Ovary (tissue), 9 donors: ENCODE results near the gene CARS2. TPM values are rescaled to one million over a fixed set of nuclear protein-coding genes. Genes with fewer than 3 reads are reported as not detected.
A peak's percentile ranks its signal among the peaks of the same experiment; 100 is the strongest.

Source experiments
- DNase-seq, 5 donors: peaks; one replicate each; pipeline ENCODE4 v3.0.0-alpha.2; 2019 to 2020
- H3K27ac ChIP-seq, 2 donors: fragments of 200-600 bp; one replicate each; pipeline versions ENCODE4 v1.5.1 to v1.8.0; 2019 to 2022
- H3K27me3 ChIP-seq: fragments of 200-600 bp; one replicate; pipeline ENCODE4 v1.8.0; 2022
- H3K36me3 ChIP-seq: fragments of 200-600 bp; sonication (generic); one replicate; pipeline ENCODE4 v1.5.1; 2019
- H3K4me1 ChIP-seq: one replicate; pipeline ENCODE4 v1.8.1; 2013; ENCODE audit warnings: mild to moderate bottlenecking, moderate library complexity; ENCODE audit not compliant: insufficient read depth
- H3K4me3 ChIP-seq: fragments of 200-600 bp; sonication (generic); one replicate; pipeline ENCODE4 v1.5.1; 2017
- H3K9me3 ChIP-seq, 2 donors: fragments of 200-600 bp in 1 of 2; sonication (generic) in 1 of 2; one replicate each; pipeline versions ENCODE4 v1.5.1 to v1.8.1; 2013 to 2019; ENCODE audit warnings: mild to moderate bottlenecking in 1 of 2, moderate library complexity in 1 of 2
- EP300 ChIP-seq: sonication (generic); formaldehyde crosslinking; IDR thresholded peaks from one replicate; pipeline ENCODE4 v1.6.1; 2017; ENCODE audit warnings: antibody characterized with exemption
- POLR2A ChIP-seq: fragments of 450-650 bp; IDR thresholded peaks from one replicate; pipeline ENCODE4 v1.6.1; 2017; ENCODE audit warnings: antibody characterized with exemption, mild to moderate bottlenecking, moderate library complexity
- WGBS, 3 donors: extraction: QIAGEN DNeasy Blood & Tissue Kit in 1 of 3; methylation state at CpG; one replicate each; pipeline versions ENCODE4 v1.1.5 to v1.1.7; 2013 to 2017; 5-methylcytosine and 5-hydroxymethylcytosine counted together
- intact Hi-C, 4 donors: fragments of 100-400 bp; cut with DNase I; formaldehyde crosslinking; loops; one replicate each; pipeline versions ENCODE4 v1.11.0 to v1.15.1; 2022 to 2023
- polyA plus RNA-seq, 2 donors: library from polyadenylated mRNA; stranded (reverse); fragments of 200-250 nt in 1 of 2; fragments of 350-450 nt in 1 of 2; fragmentation: Illumina TruSeq in 1 of 2; extraction: RNeasy Lipid Tissue Mini Kit (QIAGEN cat#74804) in 1 of 2; gene quantifications; one replicate each; pipeline ENCODE4 v1.2.3, GENCODE V29; 2013 to 2014
- total RNA-seq, 7 donors: library from RNA; depleted of rRNA in 2 of 7; stranded (reverse); fragments of >200 nt in 2 of 7; fragmentation: NEBNext Ultra II Directional in 3 of 7; extraction: Animal tissue kit (Norgen Biotek cat#: 25700) in 3 of 7; gene quantifications; one replicate each; pipeline versions ENCODE4 v1.1.0 to v1.2.4, GENCODE V29; 2016 to 2023
- TF ChIP-seq, protein P1 (sequence below), 3 donors: fragments of 450-650 bp in 2 of 3; fragments of 200-600 bp in 1 of 3; IDR thresholded peaks; one replicate each; pipeline versions ENCODE4 v1.5.1 to v1.8.0; 2016 to 2022; ENCODE audit warnings: antibody characterized with exemption in 3 of 3, mild to moderate bottlenecking in 1 of 3
- donor health status: DM: no; HTN: no; CAD: no; lungs with moderate emphysema.
- donor health status: DM: no; HTN: no; CAD: no.
- donor health status: Bipolar disorder and iron deficiency.
- donor health status: DM: yes; HTN: yes; CAD: no.
- donor health status: DM: no; HTN: no; CAD: no.
- donor health status: DM: yes; HTN: yes; CAD: no.

CARS2 gene
- total and polyA plus RNA-seq, 9 donors, result 34.1 to 65.2 (median 44.3) TPM

DNA sequence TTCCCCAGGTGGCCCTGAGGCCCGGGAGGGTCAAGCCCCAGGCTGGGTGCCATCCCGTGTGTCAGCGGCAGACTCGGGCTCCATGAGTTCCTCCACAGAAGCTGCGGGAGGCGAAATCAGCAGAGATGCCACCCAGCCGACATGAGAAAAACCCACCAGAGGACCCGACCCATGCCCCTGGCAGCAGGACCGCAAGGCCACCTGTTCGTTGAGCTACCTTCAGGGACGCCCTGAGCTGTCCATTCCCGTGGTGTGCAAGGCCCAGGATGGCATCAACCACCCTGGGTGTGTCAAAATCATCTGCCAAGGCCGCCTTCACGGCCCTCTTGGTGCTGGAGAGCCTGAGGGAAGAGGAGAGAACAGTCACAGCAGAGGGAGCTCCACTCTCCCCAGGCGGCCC lies 60.2 kb downstream of the CARS2 start:
- no peaks in the 10 kb centered on the region for H3K27me3 ChIP-seq
- H3K4me1 ChIP-seq, result peaks cover 4% of the 10 kb centered on the region
- no peak for DNase-seq
- TF ChIP-seq EP300 (no peak), POLR2A (no peak)
- TF ChIP-seq, protein P1, sequence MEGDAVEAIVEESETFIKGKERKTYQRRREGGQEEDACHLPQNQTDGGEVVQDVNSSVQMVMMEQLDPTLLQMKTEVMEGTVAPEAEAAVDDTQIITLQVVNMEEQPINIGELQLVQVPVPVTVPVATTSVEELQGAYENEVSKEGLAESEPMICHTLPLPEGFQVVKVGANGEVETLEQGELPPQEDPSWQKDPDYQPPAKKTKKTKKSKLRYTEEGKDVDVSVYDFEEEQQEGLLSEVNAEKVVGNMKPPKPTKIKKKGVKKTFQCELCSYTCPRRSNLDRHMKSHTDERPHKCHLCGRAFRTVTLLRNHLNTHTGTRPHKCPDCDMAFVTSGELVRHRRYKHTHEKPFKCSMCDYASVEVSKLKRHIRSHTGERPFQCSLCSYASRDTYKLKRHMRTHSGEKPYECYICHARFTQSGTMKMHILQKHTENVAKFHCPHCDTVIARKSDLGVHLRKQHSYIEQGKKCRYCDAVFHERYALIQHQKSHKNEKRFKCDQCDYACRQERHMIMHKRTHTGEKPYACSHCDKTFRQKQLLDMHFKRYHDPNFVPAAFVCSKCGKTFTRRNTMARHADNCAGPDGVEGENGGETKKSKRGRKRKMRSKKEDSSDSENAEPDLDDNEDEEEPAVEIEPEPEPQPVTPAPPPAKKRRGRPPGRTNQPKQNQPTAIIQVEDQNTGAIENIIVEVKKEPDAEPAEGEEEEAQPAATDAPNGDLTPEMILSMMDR (IDR thresholded peaks at IDR 0.05), result no peak
- no peaks in the 10 kb centered on the region for H3K36me3 ChIP-seq
- H3K4me3 ChIP-seq, result no peak overlapping the region
- 82 to 89% (median 85%) methylated on average over 13 to 15 of the region's 15 CpGs for WGBS, 3 donors
- no peaks in the 10 kb centered on the region for H3K9me3 ChIP-seq
- no peak overlapping the region for H3K27ac ChIP-seq
- intact Hi-C loops, result loop anchor here in 2 of 4 donors (10.0 kb wide), 2 partner anchors 59 to 269 kb away; partner anchors contain the start of genes ANKRD10 (in 1 of the 2) and CARS2 (in 1 of the 2)

DNA sequence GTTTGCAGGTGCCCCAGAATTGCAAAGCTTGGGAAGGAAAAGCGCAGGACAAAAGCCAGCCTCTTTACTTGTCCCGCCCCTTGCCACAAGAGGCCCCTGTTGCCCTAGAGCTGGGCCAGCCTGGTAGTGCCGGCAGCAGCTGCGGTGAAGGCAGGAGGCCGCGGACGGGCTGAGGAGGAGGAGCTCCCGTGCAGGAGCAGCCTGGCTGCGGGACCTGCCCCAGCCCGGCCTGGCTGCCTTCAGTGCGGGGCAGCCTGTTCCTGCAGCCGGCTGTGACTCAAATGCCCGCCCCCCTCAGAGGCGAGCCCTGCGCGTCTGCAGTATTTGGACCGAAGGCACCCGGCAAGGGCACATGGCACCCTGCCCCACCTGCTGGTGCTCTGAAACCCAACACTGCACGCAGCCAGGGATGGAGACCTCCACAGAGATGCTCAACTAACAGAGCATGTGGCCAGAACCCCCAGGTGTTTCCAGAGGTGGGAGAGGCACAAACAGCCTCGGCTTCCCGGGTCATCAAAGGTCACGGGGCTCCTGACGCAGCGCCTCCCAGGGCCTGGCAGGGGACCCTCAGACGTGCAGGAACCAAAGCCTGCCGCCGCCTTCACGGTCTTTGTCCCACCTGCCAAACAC lies 60.9 kb downstream of the CARS2 start:
- intact Hi-C loops, result loop anchor here in 2 of 4 donors (10.0 kb wide), 2 partner anchors 60 to 270 kb away; partner anchors contain the start of genes ANKRD10 (in 1 of the 2) and CARS2 (in 1 of the 2)
- 22 to 46% (median 26%) methylated on average over 27 to 28 of the region's 28 CpGs for WGBS, 3 donors

DNA sequence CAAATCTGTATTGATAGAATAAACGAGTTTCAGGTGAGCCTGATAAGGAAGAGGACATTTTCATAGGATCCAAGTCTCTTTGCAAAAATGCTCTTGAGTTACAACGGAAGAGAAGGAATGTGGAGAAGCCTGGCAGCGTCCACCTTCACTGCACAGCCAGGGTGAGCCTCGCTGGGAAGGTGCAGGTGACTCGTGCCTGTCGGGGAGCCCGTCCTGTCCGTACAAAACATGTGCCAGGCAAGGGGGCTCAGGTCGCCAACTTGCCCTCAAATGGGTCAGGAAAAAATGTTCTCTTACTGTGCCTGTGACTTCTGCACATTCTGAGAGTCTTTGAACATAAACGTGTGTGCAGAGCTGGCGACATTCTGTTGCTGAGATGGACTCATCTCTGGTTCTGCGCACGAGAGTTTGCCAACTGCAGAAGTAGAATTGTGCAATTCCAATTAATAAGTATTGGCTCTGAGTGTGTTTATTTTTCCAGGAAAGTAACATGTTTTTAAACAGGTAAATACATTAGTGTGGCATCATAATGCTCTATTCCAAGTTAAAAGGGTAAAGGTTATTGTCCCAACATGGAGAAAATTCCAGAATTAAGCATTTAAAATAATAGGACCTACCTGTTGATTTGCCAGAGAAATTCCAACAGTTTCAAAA lies 62.0 kb downstream of the CARS2 start:
- no peaks in the 10 kb centered on the region for H3K36me3 ChIP-seq
- intact Hi-C loops, result loop anchor here in 2 of 4 donors (10.0 kb wide), 2 partner anchors 61 to 271 kb away; partner anchors contain the start of genes ANKRD10 (in 1 of the 2) and CARS2 (in 1 of the 2)
- no peaks in the 10 kb centered on the region for H3K9me3 ChIP-seq
- H3K27ac ChIP-seq, result no peak overlapping the region
- H3K4me3 ChIP-seq, result no peak overlapping the region
- TF ChIP-seq POLR2A, result no peak
- TF ChIP-seq EP300, result no peak
- TF ChIP-seq, protein P1 (IDR thresholded peaks at IDR 0.05), result no peak
- H3K4me1 ChIP-seq, result peaks cover 7% of the 10 kb centered on the region
- WGBS, 3 donors, result 75 to 80% (median 76%) methylated on average over 13 of the region's 13 CpGs
- no peak for DNase-seq
- H3K27me3 ChIP-seq, result no peaks in the 10 kb centered on the region

More for the DNA sequence above, 60.9 kb downstream of the CARS2 start:
- no peaks in the 10 kb centered on the region for H3K9me3 ChIP-seq
- H3K4me1 ChIP-seq, result peaks cover 7% of the 10 kb centered on the region
- peak in 4 of 5 donors; percentile 65 to 78 (median 73) for DNase-seq
- no peak overlapping the region for H3K27ac ChIP-seq
- H3K36me3 ChIP-seq, result no peaks in the 10 kb centered on the region
- H3K4me3 ChIP-seq, result no peak overlapping the region
- TF ChIP-seq POLR2A (no peak), EP300 (no peak)
- TF ChIP-seq, protein P1 (IDR thresholded peaks at IDR 0.05), result no peak
- H3K27me3 ChIP-seq, result no peaks in the 10 kb centered on the region

DNA sequence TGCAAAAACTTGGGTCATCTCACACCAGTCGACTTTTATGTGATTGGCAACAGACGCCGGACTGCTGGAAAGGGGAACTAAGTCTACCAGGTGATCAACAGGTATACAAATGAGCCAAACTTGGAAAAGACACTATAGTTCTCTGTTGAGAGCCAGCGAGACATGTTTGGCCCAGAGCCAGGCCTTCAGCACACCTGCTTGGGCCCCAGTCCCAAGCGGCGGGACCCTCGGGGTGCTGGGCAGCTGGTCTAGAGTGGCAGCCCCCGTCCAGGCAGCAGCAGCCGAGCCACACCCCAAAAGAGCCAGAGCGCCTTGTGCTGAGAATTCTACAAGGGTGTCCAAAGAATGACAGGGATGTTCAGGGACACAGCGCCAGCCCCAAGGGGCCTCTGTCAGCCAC lies 62.6 kb downstream of the CARS2 start:
- no peak for DNase-seq
- H3K4me1 ChIP-seq, result peaks cover 5% of the 10 kb centered on the region
- no peaks in the 10 kb centered on the region for H3K36me3 ChIP-seq

More for the DNA sequence above, 62.6 kb downstream of the CARS2 start:
- no peak overlapping the region for H3K27ac ChIP-seq
- intact Hi-C loops, result loop anchor here in 2 of 4 donors (10.0 kb wide), 2 partner anchors 61 to 271 kb away; partner anchors contain the start of genes ANKRD10 (in 1 of the 2) and CARS2 (in 1 of the 2)
- H3K4me3 ChIP-seq, result no peak overlapping the region
- H3K27me3 ChIP-seq, result no peaks in the 10 kb centered on the region
- 72 to 80% (median 76%) methylated on average over 11 of the region's 11 CpGs for WGBS, 3 donors
- no peak for TF ChIP-seq POLR2A
- TF ChIP-seq, protein P1 (IDR thresholded peaks at IDR 0.05), result no peak
- no peak for TF ChIP-seq EP300
- no peaks in the 10 kb centered on the region for H3K9me3 ChIP-seq
